GM21390 (cell line): ENCODE data around the gene KRT86.

Source experiments
- ATAC-seq: cut with Tn5 transposase; IDR thresholded peaks from one replicate; pipeline ENCODE4 v1.9.1; 2021; ENCODE audit not compliant: unreplicated experiment

Gene KRT86

GRCh38 chr12:52354200-52354599, 79.8 kb downstream of the KRT86 start:
- ATAC-seq: no peak

DNA sequence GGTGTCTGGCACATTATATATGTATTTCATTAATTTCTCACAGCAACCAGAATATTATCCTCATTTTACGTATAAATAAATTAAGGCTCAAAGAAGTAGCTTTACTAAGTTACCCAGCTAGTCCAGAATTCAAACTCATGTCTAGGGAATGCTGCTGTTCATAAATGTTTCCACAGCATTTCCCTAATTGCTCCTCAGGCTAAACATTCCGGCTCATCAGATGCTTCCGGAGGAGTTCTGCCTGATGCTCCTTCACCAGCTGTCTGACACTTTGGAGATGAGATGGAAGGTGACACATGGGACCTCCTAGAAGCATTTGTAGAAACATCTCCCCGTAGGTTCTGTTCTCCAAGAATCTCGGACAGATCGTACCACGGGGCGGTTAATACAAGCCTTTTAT, 80.7 kb downstream of the KRT86 start:
- ATAC-seq: no peak

DNA sequence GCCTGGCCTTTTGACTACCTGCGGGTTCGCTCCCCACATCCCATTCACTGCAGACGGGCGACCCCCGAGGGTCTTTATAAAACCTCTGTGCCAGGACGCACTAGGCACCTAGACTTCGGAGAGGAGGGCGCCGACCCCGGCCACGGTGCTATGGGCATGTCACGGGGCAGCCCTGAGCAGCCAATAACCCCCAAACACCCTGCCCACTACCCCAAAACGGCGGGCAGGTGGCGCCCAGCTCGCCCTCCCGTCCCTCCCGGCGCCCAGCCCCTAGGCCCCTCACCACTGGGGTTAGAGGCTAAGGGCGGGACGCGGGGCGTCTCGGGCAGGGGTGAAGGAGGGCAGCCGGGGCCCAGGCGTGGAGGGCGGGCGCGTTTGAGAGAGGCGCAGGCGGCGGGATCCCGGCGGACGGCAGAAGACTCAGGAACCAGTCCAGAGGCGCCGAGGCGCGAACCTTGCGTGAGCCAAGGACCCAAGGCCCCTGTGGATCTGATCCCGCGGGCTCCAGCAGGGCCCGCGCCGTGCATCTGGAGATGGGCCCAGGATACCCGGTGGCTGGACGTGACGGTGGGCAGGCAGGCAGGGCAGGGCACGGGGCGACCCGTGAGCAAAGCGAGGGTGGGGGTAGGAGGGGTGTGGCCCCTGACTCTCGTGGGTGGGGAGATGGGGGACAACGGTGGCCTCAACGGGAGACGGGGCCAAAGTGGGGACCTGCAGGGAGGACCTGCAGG, 81.8 kb downstream of the KRT86 start:
- ATAC-seq: no peak

DNA sequence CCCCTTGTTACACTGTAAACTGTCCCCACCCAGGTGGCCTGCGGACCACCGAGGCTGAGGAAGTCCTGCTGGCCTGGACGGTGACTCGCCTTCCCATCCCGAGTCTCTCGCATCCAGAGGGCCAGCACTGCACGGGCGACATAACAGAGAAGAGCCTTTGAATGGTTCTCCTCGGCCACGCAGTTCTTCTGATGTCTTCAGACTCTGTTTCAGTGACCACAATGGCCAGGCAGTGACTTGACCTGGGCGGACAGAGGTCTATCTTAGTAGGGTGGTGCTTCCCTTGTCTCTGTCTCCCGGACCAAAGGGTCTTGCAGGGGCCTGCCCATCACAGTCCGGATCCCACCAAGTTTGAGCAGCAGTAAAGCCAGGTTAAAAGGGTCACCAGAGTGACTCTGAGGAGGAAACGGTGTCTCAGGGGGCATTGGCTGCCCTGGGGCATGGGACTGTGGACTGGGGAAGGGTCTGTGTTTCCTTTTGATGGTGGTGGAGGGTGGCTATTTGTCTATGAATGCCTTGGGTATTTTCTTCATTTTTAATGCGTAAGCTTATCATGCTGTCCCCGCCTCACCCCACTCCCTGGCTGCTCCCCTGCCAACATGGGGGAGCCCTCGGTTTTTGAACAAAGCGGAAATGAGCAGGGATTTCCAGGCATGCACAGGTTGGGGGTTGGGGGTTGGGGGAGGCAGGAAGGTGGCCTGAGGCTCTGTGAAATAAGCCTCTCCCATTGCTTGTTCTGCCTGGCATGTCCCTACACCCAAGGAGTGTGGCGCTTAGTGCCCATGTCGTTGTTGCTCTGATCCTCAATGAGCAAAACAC, 82.5 kb downstream of the KRT86 start:
- no peak for ATAC-seq
